ACC112 (cell line): Measurements from ENCODE around the gene DCTN1.

Experiments
- H2AFZ ChIP-seq: fragments of 200-600 bp; sonication (generic); one replicate; pipeline ENCODE4 v1.6.0; 2017; ENCODE audit warnings: antibody characterized with exemption, low read length; ENCODE audit not compliant: unreplicated experiment
- H3K27ac ChIP-seq: fragments of 200-600 bp; sonication (generic); 2 replicates; pipeline ENCODE4 v1.5.1; 2014; ENCODE audit warnings: low read depth, mild to moderate bottlenecking, antibody characterized with exemption, low read length, moderate library complexity
- H3K27me3 ChIP-seq: fragments of 200-600 bp; sonication (generic); 2 replicates; pipeline ENCODE4 v1.6.1; 2014; ENCODE audit warnings: mild to moderate bottlenecking, antibody characterized with exemption, low read length, moderate library complexity, mixed read lengths; ENCODE audit not compliant: insufficient read depth
- H3K36me3 ChIP-seq: fragments of 200-600 bp; sonication (generic); 2 replicates; pipeline ENCODE4 v1.6.1; 2016; ENCODE audit warnings: mild to moderate bottlenecking, antibody characterized with exemption, low read length, moderate library complexity, mixed read lengths; ENCODE audit not compliant: insufficient read depth
- H3K4me1 ChIP-seq: fragments of 200-600 bp; sonication (generic); one replicate; pipeline ENCODE4 v1.6.1; 2016; ENCODE audit warnings: low read length, mixed read lengths; ENCODE audit not compliant: insufficient read depth, unreplicated experiment, control insufficient read depth
- H3K4me3 ChIP-seq: fragments of 200-600 bp; sonication (generic); 2 replicates; pipeline ENCODE4 v1.5.1; 2014; ENCODE audit warnings: mild to moderate bottlenecking, low read depth, low read length
- H3K79me2 ChIP-seq: fragments of 200-600 bp; sonication (generic); one replicate; pipeline ENCODE4 v1.6.0; 2016; ENCODE audit warnings: low read length; ENCODE audit not compliant: control insufficient read depth, unreplicated experiment, insufficient read depth

DCTN1 gene

GRCh38 chr2:74371421-74371820, 8.7 kb downstream of the DCTN1 start:
- no peak overlapping the region for H3K4me3 ChIP-seq
- H3K79me2 ChIP-seq: peaks cover 10% of the 10 kb centered on the region
- no peak overlapping the region for H2AFZ ChIP-seq
- H3K4me1 ChIP-seq: peaks cover 21% of the 10 kb centered on the region
- H3K27ac ChIP-seq: no peak overlapping the region
- no peaks in the 10 kb centered on the region for H3K27me3 ChIP-seq
- peaks cover 19% of the 10 kb centered on the region; the same call in 1 of the 2 replicates for H3K36me3 ChIP-seq

DNA sequence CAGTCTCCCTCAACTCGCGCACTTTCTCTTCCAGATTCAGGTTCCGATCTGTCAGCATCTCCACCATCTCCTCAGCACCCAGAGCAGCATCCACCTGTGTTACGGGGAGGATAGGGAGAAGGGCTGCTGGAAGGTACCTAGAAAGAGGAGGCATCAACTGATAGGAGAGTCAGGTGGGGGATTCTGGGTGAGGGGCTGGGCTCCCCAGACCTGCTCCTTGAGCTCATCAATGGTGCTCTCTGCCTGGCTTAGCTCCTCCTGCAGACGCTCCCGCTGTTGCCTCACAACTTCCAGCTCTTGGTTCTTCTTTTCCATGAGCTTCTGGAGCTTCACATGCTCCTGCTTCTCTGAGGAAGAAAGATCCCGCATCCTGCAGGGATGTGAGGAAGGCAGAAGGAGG, 10.1 kb downstream of the DCTN1 start:
- peaks cover 21% of the 10 kb centered on the region for H3K4me1 ChIP-seq
- peaks cover 24% of the 10 kb centered on the region; the same call in 1 of the 2 replicates for H3K36me3 ChIP-seq
- H3K27me3 ChIP-seq: no peaks in the 10 kb centered on the region
- H3K79me2 ChIP-seq: peaks cover 10% of the 10 kb centered on the region
- H3K4me3 ChIP-seq: no peak overlapping the region
- H3K27ac ChIP-seq: no peak overlapping the region
- no peak overlapping the region for H2AFZ ChIP-seq

- Histone ChIP-seq H3K4me3 (no peak overlapping the region), H3K36me3 (peaks cover 31% of the 10 kb centered on the region; the same call in 1 of the 2 replicates), H3K79me2 (peaks cover 10% of the 10 kb centered on the region), H3K27ac (no peak overlapping the region), H3K27me3 (no peaks in the 10 kb centered on the region), H2AFZ (no peak overlapping the region), H3K4me1 (peaks cover 12% of the 10 kb centered on the region)
These were observed 11.6 kb downstream of the DCTN1 start for GRCh38 chr2:74368499-74368898.

- Histone ChIP-seq H3K27me3 (no peaks in the 10 kb centered on the region), H3K4me1 (peaks cover 5% of the 10 kb centered on the region), H3K4me3 (no peak overlapping the region), H3K27ac (no peak overlapping the region), H3K79me2 (peaks cover 3% of the 10 kb centered on the region), H2AFZ (no peak overlapping the region), H3K36me3 (peaks cover 31% of the 10 kb centered on the region; the same call in 1 of the 2 replicates)
These were observed 12.3 kb downstream of the DCTN1 start for GRCh38 chr2:74367789-74368188.

DNA sequence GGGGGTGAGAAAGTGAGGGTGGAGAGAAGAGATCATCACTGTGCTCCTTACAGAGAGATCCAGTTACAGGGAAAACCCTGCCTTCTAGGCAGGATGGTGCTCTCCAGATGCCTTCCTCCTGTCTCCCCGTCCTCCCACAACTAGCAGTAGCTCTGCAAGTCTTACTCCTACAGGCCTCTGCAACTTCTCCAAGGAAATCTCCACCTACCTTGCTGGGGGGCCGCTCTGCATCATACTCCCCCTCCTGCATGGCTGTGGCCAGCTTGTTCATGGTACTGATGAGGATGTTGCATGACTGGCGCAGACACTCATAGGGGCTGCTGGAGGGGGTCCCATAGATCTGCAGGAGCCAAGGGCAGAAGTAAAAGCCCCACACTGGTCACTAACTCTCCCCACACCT, 14.1 kb downstream of the DCTN1 start:
- Histone ChIP-seq H2AFZ (no peak overlapping the region), H3K79me2 (no peaks in the 10 kb centered on the region), H3K36me3 (peaks cover 27% of the 10 kb centered on the region; the same call in 1 of the 2 replicates), H3K27ac (no peak overlapping the region), H3K4me1 (no peaks in the 10 kb centered on the region), H3K4me3 (no peak overlapping the region), H3K27me3 (no peaks in the 10 kb centered on the region)

GRCh38 chr2:74364533-74365505, 15.3 kb downstream of the DCTN1 start:
- Histone ChIP-seq H3K27ac (no peak overlapping the region), H3K4me1 (no peaks in the 10 kb centered on the region), H2AFZ (no peak overlapping the region), H3K79me2 (no peaks in the 10 kb centered on the region), H3K4me3 (no peak overlapping the region), H3K27me3 (no peaks in the 10 kb centered on the region), H3K36me3 (peaks cover 19% of the 10 kb centered on the region; the same call in 1 of the 2 replicates)

- Histone ChIP-seq H3K27me3 (no peaks in the 10 kb centered on the region), H3K79me2 (no peaks in the 10 kb centered on the region), H3K4me1 (no peaks in the 10 kb centered on the region), H3K27ac (no peak overlapping the region), H3K36me3 (peaks cover 20% of the 10 kb centered on the region; the same call in 1 of the 2 replicates), H3K4me3 (no peak overlapping the region), H2AFZ (no peak overlapping the region)
These were observed 18.8 kb downstream of the DCTN1 start for GRCh38 chr2:74361327-74361726.

GRCh38 chr2:74357627-74358026, 22.5 kb downstream of the DCTN1 start:
- no peaks in the 10 kb centered on the region for H3K79me2 ChIP-seq
- H2AFZ ChIP-seq: no peak overlapping the region
- H3K4me1 ChIP-seq: no peaks in the 10 kb centered on the region
- H3K4me3 ChIP-seq: no peak overlapping the region
- peaks cover 8% of the 10 kb centered on the region; the same call in 1 of the 2 replicates for H3K36me3 ChIP-seq
- no peaks in the 10 kb centered on the region for H3K27me3 ChIP-seq
- no peak overlapping the region for H3K27ac ChIP-seq

GRCh38 chr2:74349889-74350288, 30.2 kb downstream of the DCTN1 start:
- H3K79me2 ChIP-seq: no peaks in the 10 kb centered on the region
- no peak overlapping the region for H3K4me3 ChIP-seq
- H3K27ac ChIP-seq: no peak overlapping the region

GRCh38 chr2:74347742-74348141, 32.4 kb downstream of the DCTN1 start:
- H2AFZ ChIP-seq: no peak overlapping the region
- no peaks in the 10 kb centered on the region for H3K79me2 ChIP-seq
- H3K4me1 ChIP-seq: no peaks in the 10 kb centered on the region
- H3K36me3 ChIP-seq: no peaks in the 10 kb centered on the region
- no peaks in the 10 kb centered on the region for H3K27me3 ChIP-seq
- H3K4me3 ChIP-seq: no peak overlapping the region
- H3K27ac ChIP-seq: no peak overlapping the region

More at GRCh38 chr2:74349889-74350288, 30.2 kb downstream of the DCTN1 start:
- Histone ChIP-seq H3K36me3 (no peaks in the 10 kb centered on the region), H3K4me1 (no peaks in the 10 kb centered on the region), H3K27me3 (no peaks in the 10 kb centered on the region), H2AFZ (no peak overlapping the region)

GRCh38 chr2:74347303-74347702, 32.8 kb downstream of the DCTN1 start:
- H3K36me3 ChIP-seq: no peaks in the 10 kb centered on the region
- H3K27me3 ChIP-seq: no peaks in the 10 kb centered on the region
- H2AFZ ChIP-seq: no peak overlapping the region
- H3K4me3 ChIP-seq: no peak overlapping the region
- no peaks in the 10 kb centered on the region for H3K79me2 ChIP-seq
- no peaks in the 10 kb centered on the region for H3K4me1 ChIP-seq
- no peak overlapping the region for H3K27ac ChIP-seq
